BE2C (cell line): ENCODE results near the gene HRG.

Experiments
- DNase-seq: peaks from one replicate; pipeline ENCODE4 v3.0.0-alpha.2; 2020
- H3K27me3 ChIP-seq: fragments of 250-450 bp; sonication (Bioruptor Pico); 2 replicates; pipeline ENCODE4 v1.5.1; 2020; ENCODE audit warnings: mild to moderate bottlenecking
- H3K36me3 ChIP-seq: fragments of 250-450 bp; sonication (Bioruptor Pico); 2 replicates; pipeline ENCODE4 v1.5.1; 2020; ENCODE audit warnings: mild to moderate bottlenecking
- H3K4me1 ChIP-seq: fragments of 250-450 bp; sonication (Bioruptor Pico); 2 replicates; pipeline ENCODE4 v1.5.1; 2020
- H3K4me3 ChIP-seq: 2 replicates; pipeline ENCODE4 v1.5.1; 2011; ENCODE audit warnings: low read depth, low read length
- H3K9me3 ChIP-seq: fragments of 250-450 bp; sonication (Bioruptor Pico); 2 replicates; pipeline ENCODE4 v1.5.1; 2020
- CTCF ChIP-seq: IDR thresholded peaks from 2 replicates; pipeline ENCODE4 v1.5.1; 2012; ENCODE audit warnings: mild to moderate bottlenecking, low read depth, low read length

HRG gene

GRCh38 chr3:186620213-186621092 is 45.4 kb upstream of the HRG start:
- Histone ChIP-seq H3K9me3 (no peaks in the 10 kb centered on the region), H3K4me3 (no peak overlapping the region), H3K27me3 (peaks cover 32% of the 10 kb centered on the region), H3K4me1 (no peaks in the 10 kb centered on the region), H3K36me3 (no peaks in the 10 kb centered on the region)
- no peak for TF ChIP-seq CTCF
- DNase-seq = no peak

- Histone ChIP-seq H3K4me1 (no peaks in the 10 kb centered on the region), H3K27me3 (peaks cover 35% of the 10 kb centered on the region), H3K9me3 (no peaks in the 10 kb centered on the region), H3K4me3 (no peak overlapping the region), H3K36me3 (no peaks in the 10 kb centered on the region)
- no peak for DNase-seq
- TF ChIP-seq CTCF = no peak
Observed at GRCh38 chr3:186621894-186622650, 43.7 kb upstream of the HRG start.

- TF ChIP-seq CTCF = no peak
- H3K4me3 ChIP-seq = no peak overlapping the region
Observed at GRCh38 chr3:186622651-186623310, 43.0 kb upstream of the HRG start.

GRCh38 chr3:186624598-186624997 is 41.2 kb upstream of the HRG start:
- TF ChIP-seq CTCF = no peak
- H3K27me3 ChIP-seq = peaks cover 32% of the 10 kb centered on the region
- H3K9me3 ChIP-seq = no peaks in the 10 kb centered on the region
- no peaks in the 10 kb centered on the region for H3K36me3 ChIP-seq
- no peak overlapping the region for H3K4me3 ChIP-seq
- no peak for DNase-seq
- H3K4me1 ChIP-seq = no peaks in the 10 kb centered on the region

More at GRCh38 chr3:186622651-186623310, 43.0 kb upstream of the HRG start:
- Histone ChIP-seq H3K9me3 (no peaks in the 10 kb centered on the region), H3K27me3 (peaks cover 32% of the 10 kb centered on the region), H3K4me1 (no peaks in the 10 kb centered on the region), H3K36me3 (no peaks in the 10 kb centered on the region)
- DNase-seq = no peak

- Histone ChIP-seq H3K27me3 (peaks cover 36% of the 10 kb centered on the region), H3K9me3 (no peaks in the 10 kb centered on the region), H3K4me1 (no peaks in the 10 kb centered on the region), H3K4me3 (no peak overlapping the region), H3K36me3 (no peaks in the 10 kb centered on the region)
- no peak for TF ChIP-seq CTCF
- DNase-seq = no peak
Observed at GRCh38 chr3:186625600-186626042, 40.2 kb upstream of the HRG start.
